ENCODE data around the gene NDEL1. TPM values are rescaled to one million over a fixed set of nuclear protein-coding genes. Genes with fewer than 3 reads are reported as not detected.

The NDEL1 gene
- total and polyA plus RNA-seq, 2 donors (not counting 3 experiments of a cell fraction or from before 2014, with no cell fraction given): 60.0 to 87.4 TPM

GRCh38 chr17:8506145-8506544 lies 70.5 kb downstream of the NDEL1 start:
- no peaks in the 10 kb centered on the region for H3K4me1 ChIP-seq (ENCODE audit: control insufficient read depth, extremely low read depth, insufficient read depth, low read length)
- no peak overlapping the region for H3K4me2 ChIP-seq (ENCODE audit: insufficient read depth, low read length)
- no peak overlapping the region for H3K9ac ChIP-seq (replicated peaks; ENCODE audit: extremely low read depth, insufficient read depth, low read length)
- no peak for FAIRE-seq
- intact Hi-C loops (cut with micrococcal nuclease) (no loop called here), dilution Hi-C loops (cut with MboI; ENCODE audit: extremely low pct_ligation_motif_present, low sequenced_read_pairs) (no loop called here)
- CTCF ChIA-PET: no interaction called here
- no peak overlapping the region for H3K4me3 ChIP-seq (replicated peaks in 1 of 3; ENCODE audit: insufficient read depth in 1 of 3, low read depth in 1 of 3, low read length in 3 of 3)
- H3K27ac ChIP-seq (ENCODE audit: insufficient read depth, low read depth, low read length): no peak overlapping the region
- no peak for DNase-seq (ENCODE audit: low read depth, low spot score)
- POLR2A ChIA-PET: no interaction called here
- no peaks in the 10 kb centered on the region for H3K9me3 ChIP-seq (replicated peaks; ENCODE audit: control insufficient read depth, insufficient read depth, low read length)
- H3K79me2 ChIP-seq (ENCODE audit: control insufficient read depth, insufficient read depth, low read length): no peaks in the 10 kb centered on the region
- H3K9me1 ChIP-seq (replicated peaks; ENCODE audit: control insufficient read depth, extremely low read depth, insufficient read depth, low read length): no peaks in the 10 kb centered on the region
- H4K20me1 ChIP-seq (replicated peaks; ENCODE audit: control insufficient read depth, extremely low read depth, insufficient read depth, low read length): no peaks in the 10 kb centered on the region
- TF ChIP-seq FOS (IDR thresholded peaks at IDR 0.05; ENCODE audit: borderline replicate concordance, insufficient read depth, low read length): no peak
- TF ChIP-seq CTCF (IDR thresholded peaks at IDR 0.05; ENCODE audit: extremely low read depth in 1 of 2, insufficient read depth in 1 of 2, low read depth in 1 of 2, low read length in 2 of 2): no peak
- TF ChIP-seq EZH2 (IDR thresholded peaks at IDR 0.05; ENCODE audit: borderline replicate concordance, low read depth, low read length, severe bottlenecking): no peak
- TF ChIP-seq GATA2 (IDR thresholded peaks at IDR 0.05; ENCODE audit: insufficient read depth, insufficient read length, low read depth, low read length): no peak
- no peak for TF ChIP-seq MAX (IDR thresholded peaks at IDR 0.05; ENCODE audit: insufficient read depth, insufficient read length)
- TF ChIP-seq JUN (IDR thresholded peaks at IDR 0.05; ENCODE audit: borderline replicate concordance, insufficient read depth, insufficient read length, low read depth): no peak
- no peak for TF ChIP-seq POLR2A (IDR thresholded peaks at IDR 0.05; ENCODE audit: low read depth, low read length)
- TF ChIP-seq POLR2AphosphoS5 (IDR thresholded peaks at IDR 0.05; ENCODE audit: insufficient read depth, low read depth, low read length): no peak
- no peak for TF ChIP-seq MYC (IDR thresholded peaks at IDR 0.05; ENCODE audit: low read depth, low read length)
- H3K36me3 ChIP-seq (ENCODE audit: control insufficient read depth in 2 of 2, extremely low read depth in 1 of 2, insufficient read depth in 2 of 2, low read length in 2 of 2): peaks cover 6 to 60% of the 10 kb centered on the region in 2 experiments
- BruUV-seq (replicated peaks): no TSS peak
- H2AFZ ChIP-seq (ENCODE audit: low read depth, low read length): no peak overlapping the region
- H3K27me3 ChIP-seq (ENCODE audit: control insufficient read depth in 2 of 2, insufficient read depth in 2 of 2, low read length in 2 of 2): no peaks in the 10 kb centered on the region
